Osteocyte (in vitro differentiated cells): ENCODE measurements around the gene MAN1A2. TPM values are rescaled to one million over a fixed set of nuclear protein-coding genes. Genes with fewer than 3 reads are reported as not detected.

ENCODE experiments used
- DNase-seq: peaks from one replicate; pipeline ENCODE4 v3.0.0; 2021; ENCODE audit warnings: mixed read lengths; ENCODE audit not compliant: unreplicated experiment; ENCODE audit errors: extremely low spot score
- H3K27ac Mint-ChIP-seq: one replicate; pipeline ENCODE4 v1.8.0; 2021; ENCODE audit warnings: mild to moderate bottlenecking, mixed read lengths; ENCODE audit not compliant: unreplicated experiment
- H3K27me3 Mint-ChIP-seq: one replicate; pipeline ENCODE4 v1.8.0; 2021; ENCODE audit warnings: mixed read lengths; ENCODE audit not compliant: unreplicated experiment
- H3K36me3 Mint-ChIP-seq: one replicate; pipeline ENCODE4 v1.8.0; 2021; ENCODE audit warnings: mixed read lengths; ENCODE audit not compliant: unreplicated experiment
- H3K4me1 Mint-ChIP-seq: one replicate; pipeline ENCODE4 v1.8.0; 2021; ENCODE audit warnings: mixed read lengths; ENCODE audit not compliant: unreplicated experiment
- H3K4me3 Mint-ChIP-seq: one replicate; pipeline ENCODE4 v1.8.0; 2021; ENCODE audit warnings: mild to moderate bottlenecking, moderate library complexity, mixed read lengths; ENCODE audit not compliant: unreplicated experiment
- H3K9me3 Mint-ChIP-seq: one replicate; pipeline ENCODE4 v1.8.0; 2021; ENCODE audit warnings: mixed read lengths; ENCODE audit not compliant: unreplicated experiment
- total RNA-seq: library from RNA; stranded (reverse); gene quantifications from 2 replicates; pipeline ENCODE4 v1.2.1, GENCODE V29; 2021
- TF ChIP-seq, protein P1 (sequence below): fragments of 200-600 bp; sonication (generic); IDR thresholded peaks from 2 replicates; pipeline ENCODE4 v1.5.0; 2021; ENCODE audit warnings: antibody characterized with exemption, mild to moderate bottlenecking, moderate library complexity

Gene MAN1A2
- total RNA-seq, 1 donor from 2014 or later: 53.7 TPM

- H3K4me3 Mint-ChIP-seq: no peak overlapping the region
- peaks cover 8% of the 10 kb centered on the region for H3K4me1 Mint-ChIP-seq
- TF ChIP-seq, protein P1, sequence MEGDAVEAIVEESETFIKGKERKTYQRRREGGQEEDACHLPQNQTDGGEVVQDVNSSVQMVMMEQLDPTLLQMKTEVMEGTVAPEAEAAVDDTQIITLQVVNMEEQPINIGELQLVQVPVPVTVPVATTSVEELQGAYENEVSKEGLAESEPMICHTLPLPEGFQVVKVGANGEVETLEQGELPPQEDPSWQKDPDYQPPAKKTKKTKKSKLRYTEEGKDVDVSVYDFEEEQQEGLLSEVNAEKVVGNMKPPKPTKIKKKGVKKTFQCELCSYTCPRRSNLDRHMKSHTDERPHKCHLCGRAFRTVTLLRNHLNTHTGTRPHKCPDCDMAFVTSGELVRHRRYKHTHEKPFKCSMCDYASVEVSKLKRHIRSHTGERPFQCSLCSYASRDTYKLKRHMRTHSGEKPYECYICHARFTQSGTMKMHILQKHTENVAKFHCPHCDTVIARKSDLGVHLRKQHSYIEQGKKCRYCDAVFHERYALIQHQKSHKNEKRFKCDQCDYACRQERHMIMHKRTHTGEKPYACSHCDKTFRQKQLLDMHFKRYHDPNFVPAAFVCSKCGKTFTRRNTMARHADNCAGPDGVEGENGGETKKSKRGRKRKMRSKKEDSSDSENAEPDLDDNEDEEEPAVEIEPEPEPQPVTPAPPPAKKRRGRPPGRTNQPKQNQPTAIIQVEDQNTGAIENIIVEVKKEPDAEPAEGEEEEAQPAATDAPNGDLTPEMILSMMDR: no peak
- peaks cover 3% of the 10 kb centered on the region for H3K36me3 Mint-ChIP-seq
- peaks cover 3% of the 10 kb centered on the region for H3K9me3 Mint-ChIP-seq
- no peaks in the 10 kb centered on the region for H3K27me3 Mint-ChIP-seq
- no peak overlapping the region for H3K27ac Mint-ChIP-seq
- no peak for DNase-seq
These were observed 22.0 kb downstream of the MAN1A2 start for GRCh38 chr1:117389284-117389683.

DNA sequence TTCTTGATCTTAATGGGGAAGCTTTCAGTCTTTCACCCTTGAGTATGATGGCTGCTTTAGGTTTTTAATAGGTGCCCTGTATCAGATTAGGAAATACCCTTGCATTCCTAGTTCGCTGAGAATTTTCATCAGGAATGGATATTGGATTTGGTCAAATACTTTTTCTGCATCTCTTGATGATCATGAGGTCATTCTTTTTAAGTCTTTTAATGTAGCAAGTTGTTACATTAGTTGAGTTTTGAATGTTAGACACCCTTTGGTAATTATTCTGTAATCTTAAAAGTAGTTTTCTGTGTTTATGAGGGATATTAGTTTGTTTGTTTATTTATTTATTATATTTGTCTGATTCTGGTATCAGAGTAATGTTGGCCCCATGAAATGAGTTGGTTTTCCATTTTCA is 22.5 kb downstream of the MAN1A2 start:
- Mint-ChIP-seq H3K4me1 (peaks cover 8% of the 10 kb centered on the region), H3K27ac (no peak overlapping the region), H3K27me3 (no peaks in the 10 kb centered on the region), H3K9me3 (no peaks in the 10 kb centered on the region), H3K4me3 (no peak overlapping the region), H3K36me3 (no peaks in the 10 kb centered on the region)
- TF ChIP-seq, protein P1: no peak
- DNase-seq: no peak

DNA sequence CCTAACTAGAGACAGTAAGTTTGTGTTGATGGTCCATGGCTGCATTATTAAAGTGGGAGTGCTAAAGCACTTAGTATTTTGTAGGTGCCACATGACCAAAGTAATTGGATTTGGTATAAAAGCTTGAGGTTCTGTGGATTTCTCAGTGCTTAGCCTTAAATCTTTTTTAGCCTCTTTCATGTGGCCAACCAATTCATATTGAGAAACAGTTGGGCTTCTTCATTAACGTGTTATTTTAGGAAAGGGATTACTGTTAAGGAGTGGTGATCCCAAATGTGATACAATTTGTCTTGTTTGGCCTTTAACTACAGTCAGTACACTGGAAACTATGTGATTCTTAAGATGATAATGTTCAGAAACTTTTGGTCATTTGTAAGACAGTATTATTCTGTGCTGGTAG is 25.5 kb downstream of the MAN1A2 start:
- no peak for DNase-seq
- H3K36me3 Mint-ChIP-seq: no peaks in the 10 kb centered on the region
- H3K27ac Mint-ChIP-seq: no peak overlapping the region
- peaks cover 8% of the 10 kb centered on the region for H3K4me1 Mint-ChIP-seq
- H3K4me3 Mint-ChIP-seq: no peak overlapping the region
- no peaks in the 10 kb centered on the region for H3K27me3 Mint-ChIP-seq
- TF ChIP-seq, protein P1: no peak
- H3K9me3 Mint-ChIP-seq: no peaks in the 10 kb centered on the region

- Mint-ChIP-seq H3K27ac (no peak overlapping the region), H3K36me3 (no peaks in the 10 kb centered on the region), H3K9me3 (peaks cover 5% of the 10 kb centered on the region), H3K27me3 (no peaks in the 10 kb centered on the region), H3K4me3 (no peak overlapping the region), H3K4me1 (peaks cover 6% of the 10 kb centered on the region)
- TF ChIP-seq, protein P1: no peak
- DNase-seq: no peak
These were observed 28.8 kb downstream of the MAN1A2 start for GRCh38 chr1:117396074-117396473.

DNA sequence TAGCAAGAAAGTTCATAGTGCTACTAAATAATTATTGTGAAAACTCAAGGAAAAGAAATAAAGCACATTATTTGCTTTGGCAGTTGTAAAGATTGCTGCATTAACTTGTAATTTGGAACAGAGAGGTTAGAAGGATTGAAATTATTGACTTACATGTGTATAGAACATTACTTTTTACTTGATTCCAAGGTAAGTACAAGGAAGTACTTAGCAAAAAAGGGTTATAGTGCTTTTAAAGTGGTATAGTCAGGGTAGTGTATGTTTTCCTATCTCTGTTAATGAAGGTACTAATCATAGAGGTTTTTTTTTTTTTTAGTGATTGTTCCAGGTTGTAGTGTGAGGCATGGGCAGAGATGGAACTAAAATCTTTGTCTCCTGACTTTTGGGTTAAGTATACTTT is 29.4 kb downstream of the MAN1A2 start:
- TF ChIP-seq, protein P1: no peak
- peaks cover under 1% of the 10 kb centered on the region for H3K36me3 Mint-ChIP-seq
- no peak for DNase-seq
- H3K27me3 Mint-ChIP-seq: no peaks in the 10 kb centered on the region
- H3K27ac Mint-ChIP-seq: no peak overlapping the region
- no peak overlapping the region for H3K4me3 Mint-ChIP-seq
- peaks cover 6% of the 10 kb centered on the region for H3K9me3 Mint-ChIP-seq
- peaks cover 6% of the 10 kb centered on the region for H3K4me1 Mint-ChIP-seq
